Iris pigment epithelial cell (primary cell): Measurements from ENCODE around the gene C10orf62.

Experiments
- DNase-seq: peaks from one replicate; pipeline ENCODE4 v3.0.0-alpha.2; 2011; ENCODE audit warnings: low read depth

C10orf62 gene

GRCh38 chr10:97585439-97585811 is 4.1 kb upstream of the C10orf62 start:
- no peak for DNase-seq

GRCh38 chr10:97587183-97587582 is 2.3 kb upstream of the C10orf62 start:
- DNase-seq: no peak

GRCh38 chr10:97590082-97590747 is 694 bp downstream of the C10orf62 start:
- DNase-seq: no peak

- DNase-seq: no peak
These were observed 1.4 kb downstream of the C10orf62 start for GRCh38 chr10:97590748-97591495.

- peak; percentile 52 for DNase-seq
These were observed 3.9 kb downstream of the C10orf62 start for GRCh38 chr10:97593421-97593820.

GRCh38 chr10:97596101-97597082 is 6.9 kb downstream of the C10orf62 start:
- DNase-seq: peak; percentile 75

- DNase-seq: no peak
These were observed 8.3 kb downstream of the C10orf62 start for GRCh38 chr10:97597778-97598177.

GRCh38 chr10:97598407-97599271 is 9.1 kb downstream of the C10orf62 start:
- no peak for DNase-seq

- no peak for DNase-seq
These were observed 9.7 kb downstream of the C10orf62 start for GRCh38 chr10:97599272-97599619.

- DNase-seq: no peak
These were observed 11.1 kb downstream of the C10orf62 start for GRCh38 chr10:97600616-97601015.

GRCh38 chr10:97601268-97602215 is 12.0 kb downstream of the C10orf62 start:
- DNase-seq: no peak

- no peak for DNase-seq
These were observed 17.6 kb downstream of the C10orf62 start for GRCh38 chr10:97607095-97607636.

- no peak for DNase-seq
These were observed 19.6 kb downstream of the C10orf62 start for GRCh38 chr10:97608991-97609561.

- DNase-seq: no peak
These were observed 22.0 kb downstream of the C10orf62 start for GRCh38 chr10:97611473-97611872.

GRCh38 chr10:97612386-97612785 is 22.9 kb downstream of the C10orf62 start:
- peak; percentile 67 for DNase-seq

- no peak for DNase-seq
These were observed 28.8 kb downstream of the C10orf62 start for GRCh38 chr10:97618285-97618684.

GRCh38 chr10:97618733-97619132 is 29.2 kb downstream of the C10orf62 start:
- no peak for DNase-seq

- DNase-seq: no peak
These were observed 33.8 kb downstream of the C10orf62 start for GRCh38 chr10:97623277-97623676.

GRCh38 chr10:97627731-97628130 is 38.2 kb downstream of the C10orf62 start:
- DNase-seq: no peak

- DNase-seq: no peak
These were observed 38.7 kb downstream of the C10orf62 start for GRCh38 chr10:97628228-97628627.
